DMS79 (cell line): ENCODE results near the gene GLDN.

Experiments
- DNase-seq: peaks from one replicate; lab custom pipeline; 2025; lab: John Stamatoyannopoulos, UW

Gene GLDN

DNA sequence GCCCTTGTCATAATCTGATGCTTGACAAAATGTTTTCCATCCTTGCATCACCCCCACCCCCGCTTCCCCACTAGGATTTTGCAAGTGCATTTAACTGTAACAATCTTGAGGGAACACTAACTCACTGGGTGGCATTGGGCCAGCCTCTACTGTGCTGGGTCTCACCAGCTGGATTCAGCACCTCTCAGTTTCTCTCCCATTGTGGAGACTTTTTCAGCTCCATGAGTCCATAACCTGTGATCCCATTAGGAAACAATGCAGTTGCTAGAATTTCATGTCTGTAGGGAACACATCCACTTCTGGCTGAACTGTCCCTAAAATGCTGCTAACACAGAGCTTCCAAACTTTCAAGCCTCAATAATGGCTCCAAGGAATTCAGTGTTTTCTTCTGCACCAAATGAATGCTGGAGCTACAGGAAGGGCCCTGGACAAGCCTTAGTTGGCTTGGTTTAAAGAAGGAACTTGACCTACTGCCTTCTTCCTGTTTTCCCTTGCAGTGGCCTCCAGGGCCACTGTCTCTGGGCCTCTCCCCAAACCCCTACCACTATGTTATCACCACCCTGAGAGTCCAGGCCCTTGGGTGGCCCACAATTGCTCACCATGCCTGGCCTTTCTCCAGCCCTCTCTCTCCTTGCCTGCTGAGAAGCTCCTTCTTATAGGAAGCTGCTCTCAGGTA, 18.7 kb upstream of the GLDN start:
- DNase-seq: no peak

DNA sequence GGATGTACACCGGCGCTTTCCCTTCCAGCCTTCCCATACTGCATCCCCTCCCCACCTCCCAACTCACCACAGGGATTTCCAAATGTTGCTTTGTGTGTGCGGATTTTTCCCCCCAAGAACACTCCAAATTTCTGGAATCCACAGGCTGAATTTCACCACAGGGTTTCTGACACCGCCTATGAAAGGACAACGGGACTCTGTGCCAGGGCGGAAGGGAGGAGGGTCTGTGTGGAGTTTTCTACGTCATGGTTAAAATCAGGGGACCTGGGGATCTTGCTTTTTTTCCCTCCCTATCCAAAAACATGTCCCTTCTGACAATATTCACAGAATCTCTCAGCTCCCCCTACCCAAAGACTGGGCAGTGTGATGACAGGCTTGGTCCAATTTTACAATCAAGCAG, 17.7 kb upstream of the GLDN start:
- DNase-seq: no peak

DNA sequence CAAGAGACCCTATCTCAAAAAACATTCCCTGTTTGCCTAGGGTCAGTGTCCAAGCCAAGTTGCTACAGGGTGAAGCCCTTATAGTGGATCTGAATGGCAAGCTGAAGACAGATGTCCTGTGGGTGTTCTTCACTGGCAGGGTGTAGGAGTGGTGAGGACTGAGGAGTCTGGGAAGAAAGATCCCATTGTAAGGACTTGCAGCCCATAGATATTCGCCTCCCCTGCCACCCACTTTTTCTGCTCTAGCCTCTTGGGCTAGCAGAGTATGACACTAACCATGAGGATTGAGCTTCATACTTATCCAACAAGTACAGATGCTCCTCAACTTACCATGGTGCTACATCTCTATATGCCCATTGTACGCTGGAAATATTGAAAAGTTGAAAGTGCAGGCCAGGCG, 16.3 kb upstream of the GLDN start:
- no peak for DNase-seq

DNA sequence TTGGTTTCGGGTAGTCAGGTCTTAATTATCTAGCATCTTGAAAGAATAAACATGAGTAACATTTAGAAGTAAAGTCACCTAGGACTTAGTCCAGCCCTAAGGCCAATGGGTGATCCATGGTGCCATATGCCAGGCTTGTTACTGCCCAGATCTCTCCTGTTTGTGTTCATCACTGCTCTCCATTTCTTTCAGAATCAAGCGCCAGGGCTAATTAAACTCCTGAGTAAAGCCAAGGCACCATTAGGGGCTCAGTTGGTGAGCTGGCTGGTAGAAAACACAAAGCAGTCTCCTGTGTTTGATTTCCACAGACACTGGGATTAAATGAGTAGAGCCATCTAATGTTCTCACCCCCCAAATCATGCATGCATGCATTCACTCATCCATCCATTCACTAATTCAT, 14.4 kb upstream of the GLDN start:
- DNase-seq: no peak

DNA sequence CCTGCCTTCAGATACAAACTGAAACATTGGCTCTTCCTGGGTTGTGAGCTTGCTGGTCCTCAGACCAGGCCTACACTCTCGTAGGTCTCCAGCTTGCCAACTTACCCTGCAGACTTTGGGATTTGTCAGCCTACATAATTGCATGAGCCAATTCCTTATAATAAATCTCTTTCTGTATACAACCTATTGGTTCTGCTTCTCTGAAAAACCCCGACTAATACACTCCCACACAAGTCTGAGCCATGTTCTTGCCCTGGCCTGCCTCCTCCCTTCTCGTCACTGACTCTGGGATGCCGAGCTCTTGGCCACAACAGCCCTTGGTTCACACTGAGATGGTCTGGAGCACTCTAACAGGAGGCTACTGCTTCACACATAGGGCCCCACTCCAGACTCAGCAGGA, 12.5 kb upstream of the GLDN start:
- no peak for DNase-seq

DNA sequence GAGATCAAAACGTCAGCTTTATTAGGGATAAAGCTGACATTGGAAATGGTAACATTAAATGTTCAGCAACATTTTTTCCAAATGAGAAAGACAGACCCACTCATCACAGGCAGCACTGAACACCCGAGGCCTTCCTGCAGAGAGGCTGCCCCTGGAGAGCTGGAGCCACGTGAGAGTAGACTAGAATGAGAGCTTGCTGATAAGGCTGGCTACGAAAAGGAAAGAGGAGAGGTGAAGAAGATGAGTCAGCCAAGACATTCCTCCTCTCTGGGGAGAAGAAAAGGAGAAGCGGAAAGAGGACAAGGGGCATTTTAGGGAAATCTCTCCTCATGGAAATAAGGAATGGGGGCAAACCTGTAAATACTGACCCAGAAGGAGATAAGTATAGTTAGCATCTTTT, 10.3 kb upstream of the GLDN start:
- DNase-seq: no peak

DNA sequence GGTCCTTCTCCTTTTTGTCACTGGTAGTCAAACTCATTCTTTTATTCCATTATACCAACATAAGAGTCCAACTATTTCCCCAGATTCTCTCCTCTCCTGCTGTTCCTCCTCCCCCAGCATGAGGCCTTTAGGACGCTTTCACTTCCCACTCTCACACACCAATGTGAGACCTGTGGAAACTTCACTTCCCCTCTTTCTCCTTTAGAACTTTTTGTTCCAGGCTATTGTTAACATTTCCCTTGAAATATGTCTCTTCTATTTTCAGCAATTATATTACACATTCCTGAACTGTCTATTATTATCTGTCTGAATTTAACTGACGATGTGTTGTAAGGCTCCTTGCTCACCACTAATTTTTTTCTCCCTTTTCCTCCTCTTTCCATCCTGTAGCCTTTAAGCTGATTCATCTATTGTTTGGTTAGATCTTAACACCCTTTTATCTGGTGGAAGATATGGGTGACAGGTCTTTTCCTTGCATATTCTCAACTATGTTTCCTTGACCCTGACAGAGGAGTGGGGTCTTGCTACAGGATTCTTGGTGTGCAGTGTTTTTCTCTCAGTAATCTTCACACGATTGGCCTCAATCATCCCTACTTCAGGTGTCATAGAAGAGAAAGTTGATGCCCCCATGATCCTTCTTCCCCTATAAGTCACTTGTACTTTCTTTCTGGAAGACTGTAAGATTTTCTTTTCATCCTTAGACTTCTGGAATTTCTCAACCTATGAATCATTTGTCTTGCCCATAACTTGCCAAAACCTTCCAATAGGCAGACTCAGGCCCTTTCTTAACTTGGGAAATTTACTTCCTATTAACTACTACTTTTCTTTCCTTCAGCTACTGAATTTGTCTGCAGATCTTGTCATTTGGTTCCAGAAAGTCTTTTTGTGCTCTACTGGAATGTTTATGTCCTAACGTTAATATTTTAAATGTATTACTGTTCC, 9.0 kb upstream of the GLDN start:
- no peak for DNase-seq

DNA sequence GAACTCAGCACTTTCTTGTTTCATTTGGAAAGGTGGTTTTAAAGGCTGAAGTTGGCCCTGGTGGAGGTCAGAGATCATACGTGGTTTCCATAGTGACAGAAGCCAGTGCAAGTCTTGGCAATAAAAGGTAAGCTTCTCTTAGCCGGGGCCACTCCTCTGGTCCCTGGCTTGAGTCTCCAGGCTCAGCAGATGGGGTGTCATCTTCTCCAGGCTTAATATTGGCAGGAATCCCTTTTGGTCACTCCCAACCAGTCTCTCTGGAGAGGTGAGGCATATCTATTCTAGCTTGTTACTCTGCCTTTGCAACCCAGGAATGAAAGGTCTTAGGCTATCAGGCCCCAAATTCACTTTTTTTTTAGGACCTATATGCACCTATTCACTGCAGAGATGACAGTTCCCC, 7.9 kb upstream of the GLDN start:
- DNase-seq: no peak

DNA sequence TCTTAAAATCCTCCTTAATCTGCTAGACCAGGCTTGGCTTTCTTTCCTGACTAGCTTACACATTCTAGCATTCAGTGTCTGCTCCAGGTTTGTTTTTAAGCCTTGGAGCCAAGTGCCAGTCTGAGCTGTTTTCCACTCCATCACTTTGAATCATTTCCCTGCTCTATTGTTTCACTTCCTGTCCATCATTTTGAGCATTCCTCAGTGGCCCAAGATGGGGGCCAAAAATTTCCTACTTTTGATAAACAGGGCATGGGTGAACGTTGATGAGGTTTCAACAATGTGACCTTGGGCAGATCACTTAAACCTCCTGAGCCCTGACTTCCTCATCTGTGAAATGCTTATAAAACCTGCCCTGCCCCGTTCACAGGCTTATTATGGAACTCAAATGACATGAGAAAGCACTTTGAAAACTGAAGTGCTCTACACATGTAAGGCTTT, 7.4 kb upstream of the GLDN start:
- peak; percentile 17 for DNase-seq

DNA sequence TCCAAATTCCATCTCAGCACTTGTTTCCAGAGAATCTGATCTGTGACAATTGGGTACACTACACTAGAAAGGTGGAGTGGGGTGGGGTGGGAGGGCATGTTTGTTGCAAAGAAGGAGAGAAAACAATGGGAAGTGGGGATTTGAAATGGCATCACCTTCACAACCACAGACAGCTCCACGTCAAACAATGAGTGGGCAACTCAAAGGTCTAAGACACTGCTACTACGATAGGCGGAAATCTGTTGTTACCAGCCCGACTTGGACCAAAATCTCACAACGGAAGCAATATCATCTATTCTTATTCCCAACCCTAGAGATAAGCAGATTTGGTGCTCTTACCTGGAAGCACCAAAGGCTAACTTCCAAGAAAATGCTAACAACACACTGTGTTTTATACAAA, 6.4 kb upstream of the GLDN start:
- no peak for DNase-seq

DNA sequence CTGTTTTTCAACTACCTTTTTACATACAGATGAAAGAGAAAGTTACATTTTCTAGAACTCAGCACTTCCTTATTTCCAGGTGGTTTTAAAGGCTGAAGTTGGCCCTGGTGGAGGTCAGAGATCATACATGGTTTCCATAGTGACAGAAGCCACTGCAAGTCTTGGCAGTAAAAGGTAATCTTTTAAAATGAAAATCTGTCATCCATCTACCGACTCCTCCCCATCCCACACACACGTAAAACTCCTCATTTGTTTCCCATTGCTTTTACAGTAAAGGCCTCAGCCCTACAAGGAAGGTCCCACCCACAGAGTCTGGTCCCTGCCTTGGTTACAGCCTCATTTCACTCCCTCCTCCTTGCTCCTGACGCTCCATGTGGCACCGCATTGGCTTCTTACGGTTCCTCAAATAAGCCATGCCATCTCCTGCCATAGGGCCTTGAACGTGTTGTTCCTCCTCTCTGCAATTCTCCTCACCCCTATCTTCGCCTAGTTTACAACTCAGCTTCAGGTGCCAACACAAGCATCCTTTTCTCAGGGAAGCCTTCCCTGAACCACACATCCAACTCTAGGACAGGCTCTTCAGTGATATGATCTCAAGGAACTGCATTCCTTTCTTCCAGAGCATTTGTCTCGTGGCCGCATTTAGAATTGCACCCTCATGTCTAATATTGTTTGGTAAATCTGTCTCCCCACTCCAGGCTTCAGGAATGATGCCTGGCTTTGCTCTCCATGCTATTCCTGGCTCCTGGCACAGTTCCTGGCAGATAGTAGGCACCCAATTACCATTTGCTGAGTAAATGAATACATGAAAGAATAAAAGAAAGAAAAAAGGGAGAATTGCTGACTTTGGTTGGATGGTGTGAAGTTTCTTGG, 5.7 kb upstream of the GLDN start:
- no peak for DNase-seq

DNA sequence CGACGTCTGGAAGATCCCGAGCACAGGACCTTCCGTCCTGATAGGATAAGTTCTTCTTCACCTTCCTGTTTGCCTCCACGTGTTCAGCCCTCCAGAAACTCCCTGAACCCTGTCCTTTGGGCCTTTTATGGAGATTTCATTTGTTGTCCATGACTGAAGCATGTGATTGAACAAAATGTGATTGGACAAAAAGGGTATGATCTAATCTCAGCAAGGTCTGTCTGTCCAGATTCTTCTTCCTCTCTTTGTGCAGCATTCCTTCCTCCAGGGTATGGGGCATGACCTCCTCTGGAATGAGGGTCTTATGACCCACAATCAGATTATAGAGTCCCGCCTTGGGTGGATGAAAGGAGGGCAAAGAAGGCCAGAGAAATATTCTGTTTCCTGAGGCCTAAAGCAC, 3.0 kb upstream of the GLDN start, which contains the start of gene CYP19A1:
Gene CYP19A1, minus strand, starts transcription at position 101 of the 400 bp plus-strand sequence. CDS start 95,684 bp downstream, outside the sequence.
- DNase-seq: no peak

DNA sequence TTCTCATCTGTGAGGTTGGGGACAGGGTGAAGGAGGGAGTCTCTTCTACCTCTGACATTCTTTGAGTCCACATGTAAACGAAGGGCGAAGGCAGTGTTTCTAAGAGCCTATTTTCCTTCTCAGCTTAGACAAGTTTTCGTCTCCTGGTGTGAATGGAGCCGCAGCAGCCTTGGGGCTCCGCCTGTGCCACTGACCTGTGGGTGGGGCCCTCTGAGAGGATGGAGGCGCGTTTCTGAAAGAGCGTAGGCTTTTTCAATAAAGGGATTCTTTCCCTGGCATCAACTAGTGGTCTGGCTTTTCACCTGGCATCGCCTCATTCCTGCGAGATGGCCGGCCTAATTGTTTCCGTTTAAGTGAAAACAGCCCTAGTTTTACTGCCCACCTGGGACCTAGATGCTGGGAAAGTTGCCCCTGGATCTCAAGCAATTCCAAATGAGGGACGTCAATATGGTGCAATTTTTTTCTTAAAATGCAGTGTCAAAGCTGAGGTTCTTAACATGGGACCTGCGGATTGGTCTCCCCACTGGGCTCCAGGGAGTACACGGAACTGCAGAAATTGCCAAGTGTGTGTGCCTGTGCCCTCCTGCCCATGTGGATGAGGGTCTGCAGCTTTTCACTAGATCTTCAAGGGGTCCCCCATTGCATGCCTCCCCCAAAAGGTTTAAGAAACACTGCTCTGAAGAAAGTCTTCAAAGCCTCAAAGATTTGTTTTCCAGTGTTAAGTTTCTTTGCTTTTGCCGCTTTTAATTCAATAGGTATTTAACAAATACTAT, 958 bp downstream of the GLDN start:
- DNase-seq: no peak

DNA sequence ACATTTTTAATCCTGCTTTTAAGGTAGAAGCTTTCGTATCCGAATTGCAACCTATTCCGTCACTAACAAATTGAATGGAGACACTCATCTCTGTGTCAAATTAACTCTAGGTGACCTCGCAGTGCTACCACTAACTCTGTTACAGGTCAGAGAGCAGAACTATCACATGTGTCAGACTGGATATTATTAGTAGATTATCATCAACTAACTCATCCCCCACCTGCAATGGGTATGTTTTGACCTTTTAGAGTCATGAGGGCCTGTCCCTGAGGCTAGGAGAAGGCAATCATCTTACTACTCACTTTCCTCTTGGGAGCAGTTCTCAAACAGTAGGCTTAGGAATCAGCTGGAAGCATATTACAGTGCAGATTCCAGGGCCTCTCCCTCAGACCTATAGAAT, 2.0 kb downstream of the GLDN start:
- no peak for DNase-seq

DNA sequence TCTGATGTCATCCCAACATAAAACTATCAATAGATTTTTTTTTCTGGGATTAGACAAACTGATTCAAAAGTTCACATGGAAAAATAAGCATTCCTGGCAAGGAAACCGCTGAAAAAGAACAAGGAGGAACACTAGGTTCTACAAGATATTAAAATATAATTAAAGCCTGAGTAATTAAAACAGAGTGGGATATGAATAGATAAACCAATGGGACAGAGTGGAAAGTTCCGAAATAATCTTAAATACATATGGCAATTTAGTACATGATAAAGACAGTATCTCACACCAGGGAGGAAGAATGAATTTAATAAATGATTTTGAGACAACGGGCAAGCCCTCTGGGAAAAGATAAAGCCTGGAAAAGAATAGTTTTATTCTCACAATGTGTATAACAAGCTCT, 4.7 kb downstream of the GLDN start:
- DNase-seq: no peak

DNA sequence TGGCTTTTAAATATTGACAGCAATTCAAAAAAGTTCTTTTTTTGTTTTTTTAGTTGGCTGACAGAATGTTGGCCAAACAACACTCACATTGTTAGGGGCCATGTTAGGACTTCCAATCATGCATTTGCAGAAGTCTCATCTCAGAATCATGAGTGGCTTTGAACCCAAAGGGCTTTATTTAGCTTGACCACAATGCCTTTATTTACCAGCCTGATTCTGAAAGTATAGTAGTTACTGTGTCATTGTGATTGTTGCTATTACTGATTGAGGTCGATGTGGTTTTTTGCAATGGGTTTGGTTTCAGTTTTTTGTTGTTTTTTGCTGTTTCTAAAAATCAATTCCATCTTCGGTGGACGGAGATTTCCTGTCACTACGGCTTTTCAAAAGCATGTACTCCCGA, 7.2 kb downstream of the GLDN start:
- no peak for DNase-seq

DNA sequence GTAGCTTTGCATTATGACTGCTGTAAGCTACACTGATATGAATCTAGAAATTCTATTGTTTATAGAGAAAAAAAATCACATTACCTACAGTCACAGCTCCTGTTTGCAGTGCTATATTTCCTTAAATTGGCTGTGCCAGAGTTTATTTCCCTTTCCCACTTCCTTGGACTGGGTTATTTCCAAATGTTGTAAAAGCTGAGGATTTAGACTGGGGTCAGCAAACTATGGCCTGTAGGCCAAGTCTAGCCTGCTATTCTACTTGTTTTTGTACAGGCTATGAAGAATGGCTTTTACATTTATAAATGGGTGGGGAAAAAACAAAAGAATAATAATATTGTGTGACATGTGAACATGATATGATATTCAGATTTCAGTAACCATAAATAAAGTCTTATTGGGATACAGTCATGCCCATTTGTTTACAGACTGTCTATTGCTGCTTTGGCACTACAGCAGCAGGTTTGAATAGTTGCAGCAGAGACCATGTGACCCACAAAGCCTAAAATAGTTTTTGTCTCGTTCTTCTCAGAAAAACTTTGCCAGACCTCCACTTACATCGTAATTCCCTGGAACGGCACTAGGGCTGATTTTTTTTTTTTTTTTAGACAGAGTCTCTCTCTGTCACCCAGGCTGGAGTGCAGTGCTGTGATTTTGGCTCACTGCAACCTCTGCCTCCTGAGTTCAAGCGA, 7.8 kb downstream of the GLDN start:
- no peak for DNase-seq

DNA sequence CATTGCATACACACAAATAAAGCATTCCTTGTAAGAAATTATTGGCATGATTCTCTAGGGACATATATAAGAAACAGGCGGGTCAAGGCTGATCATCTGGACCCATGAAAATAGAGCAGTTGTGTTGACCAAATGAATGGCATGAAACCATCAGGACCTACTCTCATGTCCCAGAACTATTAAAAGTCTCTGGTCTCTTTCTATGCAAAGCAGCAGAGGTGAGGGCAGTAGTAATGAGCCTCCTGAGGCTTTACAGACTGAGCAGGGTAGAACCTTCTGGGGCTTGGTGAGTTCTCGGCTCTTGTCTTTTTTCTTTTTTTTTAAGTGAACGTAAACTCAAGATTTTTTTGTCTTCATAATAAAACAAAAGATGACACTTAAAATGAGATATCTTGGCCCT, 9.3 kb downstream of the GLDN start:
- DNase-seq: no peak

DNA sequence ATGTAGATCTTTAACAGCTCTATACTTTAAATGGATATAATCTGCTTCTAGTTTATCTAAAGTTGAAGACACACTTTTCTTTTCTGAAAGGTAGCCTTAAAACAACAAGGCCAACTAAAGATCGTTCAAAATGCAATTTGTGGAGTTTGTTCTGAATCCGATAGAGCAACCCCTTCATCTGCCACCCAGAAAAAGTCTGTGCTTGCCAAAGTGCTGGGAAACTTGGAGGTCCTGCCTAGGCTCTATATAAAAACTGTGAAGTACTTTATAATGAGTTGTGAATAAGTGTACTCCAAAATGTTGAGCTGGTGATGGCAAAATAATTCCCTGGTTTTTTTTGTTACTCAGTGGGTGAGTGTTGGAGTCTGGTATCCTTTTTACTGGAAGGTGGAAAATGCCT, 12.5 kb downstream of the GLDN start:
- DNase-seq: no peak

DNA sequence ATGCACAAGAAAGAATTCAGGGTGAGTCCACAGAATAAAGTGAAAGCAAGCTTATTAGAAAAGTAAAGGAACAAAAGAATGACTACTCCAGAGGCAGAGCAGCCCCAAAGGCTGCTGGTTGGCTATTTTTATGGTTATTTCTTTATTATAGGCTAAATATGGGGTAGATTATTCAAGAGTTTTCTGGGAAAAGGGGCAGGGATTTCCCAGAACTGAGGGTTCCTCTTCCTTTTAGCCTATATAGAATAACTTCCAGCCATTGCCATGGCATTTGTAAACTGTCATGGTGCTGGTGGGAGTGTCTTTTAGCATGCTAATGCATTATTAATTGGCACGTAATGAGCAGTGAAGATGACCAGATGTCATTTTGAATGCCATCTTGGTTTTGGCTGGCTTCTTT, 13.6 kb downstream of the GLDN start:
- DNase-seq: no peak

DNA sequence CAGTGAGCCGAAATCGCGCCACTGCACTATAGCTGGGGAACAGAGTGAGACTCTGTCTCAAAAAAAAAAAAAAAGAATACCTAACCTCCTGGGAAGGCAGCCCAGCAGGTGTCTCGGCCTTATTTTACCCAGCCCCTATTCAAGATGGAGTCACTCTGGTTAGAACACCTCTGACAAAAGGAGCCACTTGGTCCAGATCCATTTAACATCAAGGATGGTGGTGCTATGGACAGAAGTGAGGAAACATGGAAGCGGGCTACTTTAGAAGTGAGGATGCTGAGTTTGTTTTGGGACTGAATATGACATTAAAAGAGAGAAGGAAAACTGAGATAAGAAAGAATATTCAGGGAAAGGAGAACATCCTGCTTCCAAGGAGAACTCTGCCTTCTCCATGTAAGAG, 14.7 kb downstream of the GLDN start:
- DNase-seq: no peak
